ENCODE results near the gene KIZ.

The KIZ gene

GRCh38 chr20:21266191-21266536, 140.3 kb downstream of the KIZ start:
- DNase-seq (ENCODE audit: low read depth in 2 of 2) = no peak

DNA sequence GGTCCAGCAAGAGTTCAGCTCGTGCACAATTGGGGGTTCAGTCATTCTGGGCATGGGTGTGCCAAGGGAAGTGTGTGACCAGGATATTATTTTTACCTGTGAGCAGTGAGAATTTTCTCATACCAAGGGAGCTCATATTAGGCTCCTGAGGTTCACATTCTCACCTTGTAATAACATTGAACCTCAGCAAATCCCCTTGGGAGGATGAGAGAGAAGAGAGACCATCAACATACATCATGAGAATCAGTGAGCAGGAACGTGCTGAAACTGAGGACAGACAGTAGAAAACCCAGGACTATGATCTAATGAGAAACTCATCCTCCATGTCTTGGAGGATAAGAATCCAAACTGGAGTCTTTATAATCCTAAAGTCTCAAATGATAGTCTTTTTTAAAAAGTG, 143.9 kb downstream of the KIZ start:
- DNase-seq (ENCODE audit: low read depth in 2 of 2) = no peak

- no peak for DNase-seq (ENCODE audit: low read depth in 2 of 2)
Observed at GRCh38 chr20:21270806-21271205, 144.9 kb downstream of the KIZ start.

DNA sequence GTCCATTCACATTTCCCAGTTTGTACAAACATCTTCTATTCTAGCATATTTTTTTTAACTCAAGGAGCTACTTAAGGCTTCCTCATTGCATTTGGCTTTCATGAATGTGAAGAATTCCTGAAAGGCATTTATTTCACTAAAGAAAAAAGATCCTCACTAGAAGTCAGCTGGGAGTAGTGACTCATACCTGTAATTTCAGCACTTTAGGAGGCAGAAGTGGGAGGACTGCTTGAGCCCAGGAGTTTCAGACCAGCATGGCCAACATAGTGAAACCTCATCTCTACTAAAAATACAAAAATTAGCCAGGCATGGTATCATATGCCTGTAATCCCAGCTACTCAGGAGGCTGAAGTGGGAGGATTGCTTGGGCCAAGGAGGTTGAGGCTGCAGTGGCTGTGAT, 146.4 kb downstream of the KIZ start:
- DNase-seq (ENCODE audit: low read depth in 2 of 2) = no peak

DNA sequence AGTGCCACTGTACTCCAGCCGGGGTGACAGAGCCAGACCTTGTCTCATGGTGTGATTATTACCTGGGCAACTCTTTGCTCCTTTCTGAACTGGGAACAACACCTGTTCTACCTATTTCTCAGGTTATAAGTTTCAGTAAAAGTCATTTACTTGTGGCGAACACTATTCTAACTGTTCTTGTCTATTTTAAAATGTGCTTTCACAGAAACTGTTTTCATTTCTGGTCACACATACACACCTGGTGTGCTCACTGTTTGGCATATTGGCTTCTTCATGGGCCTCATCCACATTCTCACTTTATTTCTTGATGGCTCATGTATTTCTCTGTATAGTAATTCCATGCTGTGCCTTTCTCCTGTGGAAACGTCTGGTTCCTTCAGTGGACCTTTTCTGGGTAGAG, 146.8 kb downstream of the KIZ start:
- no peak for DNase-seq (ENCODE audit: low read depth in 2 of 2)

- no peak for DNase-seq (ENCODE audit: low read depth in 2 of 2)
Observed at GRCh38 chr20:21273755-21274386, 148.0 kb downstream of the KIZ start.

GRCh38 chr20:21278829-21279228, 152.9 kb downstream of the KIZ start:
- DNase-seq (ENCODE audit: low read depth in 2 of 2) = no peak

GRCh38 chr20:21279706-21280521, 154.0 kb downstream of the KIZ start:
- no peak for DNase-seq (ENCODE audit: low read depth in 2 of 2)

DNA sequence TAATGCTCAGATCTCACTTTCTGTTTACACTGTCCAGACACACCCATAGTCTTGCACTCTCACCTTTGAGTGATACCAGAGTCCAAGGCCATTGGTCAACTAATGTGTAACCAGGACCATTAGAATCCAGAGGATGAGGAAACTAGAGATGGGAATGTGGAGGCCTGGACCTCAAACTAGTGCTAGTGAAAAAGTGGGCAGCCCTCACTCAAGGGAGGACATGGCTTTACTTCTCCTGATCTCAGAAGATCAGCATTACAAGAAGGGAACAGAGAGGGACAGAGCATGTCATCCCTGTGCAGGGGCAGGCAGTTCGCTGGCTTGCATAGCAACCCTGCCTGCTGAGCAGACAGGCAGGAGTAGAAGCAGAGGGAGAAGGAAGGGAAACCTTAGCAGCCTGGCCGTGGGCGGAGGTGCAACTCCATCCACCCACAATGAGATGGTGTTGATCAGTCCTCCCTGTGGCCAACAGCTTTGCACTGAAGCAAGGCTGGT, 154.7 kb downstream of the KIZ start:
- no peak for DNase-seq (ENCODE audit: low read depth in 2 of 2)

GRCh38 chr20:21286775-21287174, 160.9 kb downstream of the KIZ start:
- DNase-seq (ENCODE audit: low read depth in 2 of 2) = no peak

DNA sequence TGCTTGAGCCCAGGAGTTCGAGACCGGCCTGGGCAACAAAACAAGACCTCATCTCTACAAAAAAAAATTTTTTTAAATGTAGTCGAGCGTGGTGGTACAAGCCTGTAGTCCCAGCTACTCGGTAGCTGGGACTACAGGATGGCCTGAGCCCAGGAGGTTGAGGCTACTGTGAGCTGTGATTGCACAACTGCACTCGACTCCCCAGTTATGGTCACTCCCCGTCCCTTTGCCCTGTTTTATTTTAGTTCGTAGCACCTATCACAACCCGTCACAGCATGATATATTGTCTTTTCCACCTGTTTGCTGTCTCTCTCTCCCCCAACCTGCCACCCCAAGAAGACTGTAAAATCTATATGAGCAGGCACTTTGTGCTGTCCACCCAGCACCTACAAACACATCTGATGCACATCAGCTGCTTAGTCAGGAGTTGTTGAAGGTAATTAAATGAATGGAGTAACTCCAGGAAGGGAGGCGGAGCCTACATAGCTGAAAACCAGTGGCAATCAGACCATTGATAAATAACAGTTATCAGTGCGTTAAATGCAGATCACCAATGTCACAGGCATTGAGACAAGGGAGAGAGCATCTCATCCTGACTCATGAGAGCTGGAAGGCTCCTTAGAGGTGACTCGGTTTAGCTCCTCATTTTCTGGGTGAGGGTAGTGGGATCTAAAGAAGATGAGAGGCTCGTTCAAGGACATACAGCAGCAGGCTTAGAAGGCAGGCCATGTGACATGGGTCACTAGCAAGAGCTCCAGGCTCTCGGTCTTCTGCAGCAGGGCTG, 162.9 kb downstream of the KIZ start:
- DNase-seq (ENCODE audit: low read depth in 2 of 2) = no peak

- DNase-seq (ENCODE audit: low read depth in 2 of 2) = no peak
Observed at GRCh38 chr20:21289651-21290050, 163.8 kb downstream of the KIZ start.

DNA sequence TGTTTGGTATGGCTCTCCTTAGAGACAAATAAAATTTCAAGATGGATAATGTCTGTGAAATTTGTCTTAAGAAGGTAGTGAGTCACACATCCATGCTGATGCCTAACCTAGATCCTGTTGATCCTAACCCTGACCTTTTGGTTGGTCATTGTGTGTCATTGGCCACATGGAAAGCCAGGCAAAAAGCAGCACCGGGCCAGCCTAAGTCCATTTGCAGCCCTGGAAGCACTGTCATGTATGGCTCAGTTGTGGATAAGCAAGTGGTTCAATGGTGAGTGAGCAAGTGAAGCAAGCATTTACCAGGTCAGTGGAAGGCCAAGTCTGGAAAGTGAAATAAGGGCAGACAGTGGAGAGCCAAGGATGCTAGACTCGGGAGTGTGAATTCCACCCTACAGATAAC, 165.1 kb downstream of the KIZ start:
- no peak for DNase-seq (ENCODE audit: low read depth in 2 of 2)

DNA sequence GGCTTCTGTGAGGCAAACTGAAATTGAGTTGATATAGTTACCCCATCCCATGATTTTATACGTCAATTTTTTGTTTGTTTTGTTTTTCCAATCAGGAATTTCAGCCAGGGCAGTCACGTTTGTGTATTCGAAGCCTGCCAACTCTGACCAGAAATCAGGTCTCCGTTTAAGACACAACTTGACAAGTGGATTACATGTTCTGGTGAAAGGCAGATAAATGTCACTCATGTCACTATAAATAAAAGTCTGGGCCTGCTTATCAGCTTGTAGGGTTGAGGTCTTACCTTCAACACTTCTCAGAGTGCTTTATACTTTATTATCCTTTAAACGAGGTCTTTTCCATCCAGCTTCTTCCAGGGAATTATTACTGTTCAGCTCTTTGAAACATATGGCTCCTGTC, 168.9 kb downstream of the KIZ start:
- no peak for DNase-seq (ENCODE audit: low read depth in 2 of 2)

Data from stimulated activated CD8-positive, alpha-beta memory T cell treated with anti-CD3 and anti-CD28 coated beads, Interleukin-15, amount 100 ng/mL, for 4 hours (primary cell).